ENCODE data around the gene PTPN3.

The PTPN3 gene

DNA sequence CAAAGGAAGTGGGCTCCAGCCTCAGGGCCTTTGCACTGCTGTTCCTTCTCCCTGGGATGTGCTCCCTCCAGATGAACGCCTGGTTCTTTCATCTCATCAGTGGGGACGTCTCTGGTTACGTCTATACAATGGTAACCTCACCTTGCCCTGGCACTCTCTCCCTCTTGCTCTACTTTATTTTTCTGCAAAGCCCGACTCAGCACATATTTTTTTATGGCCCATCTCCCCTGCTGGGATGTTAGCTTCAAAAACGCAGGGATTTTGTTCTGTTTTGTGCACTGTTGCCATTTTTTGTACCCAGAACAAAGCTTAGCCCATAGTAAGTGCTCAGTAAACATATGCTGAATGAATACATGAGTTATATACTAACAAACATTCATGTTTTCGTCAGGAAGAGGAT lies 37.5 kb downstream of the PTPN3 start:
- H3K27me3 ChIP-seq, result no peaks in the 10 kb centered on the region
- no peak overlapping the region for H3K27ac ChIP-seq
- H3K4me1 ChIP-seq, result no peaks in the 10 kb centered on the region
- H3K4me3 ChIP-seq, result no peak overlapping the region
- no peak for DNase-seq
- no peaks in the 10 kb centered on the region for H3K9me3 ChIP-seq
- TF ChIP-seq, protein P1, sequence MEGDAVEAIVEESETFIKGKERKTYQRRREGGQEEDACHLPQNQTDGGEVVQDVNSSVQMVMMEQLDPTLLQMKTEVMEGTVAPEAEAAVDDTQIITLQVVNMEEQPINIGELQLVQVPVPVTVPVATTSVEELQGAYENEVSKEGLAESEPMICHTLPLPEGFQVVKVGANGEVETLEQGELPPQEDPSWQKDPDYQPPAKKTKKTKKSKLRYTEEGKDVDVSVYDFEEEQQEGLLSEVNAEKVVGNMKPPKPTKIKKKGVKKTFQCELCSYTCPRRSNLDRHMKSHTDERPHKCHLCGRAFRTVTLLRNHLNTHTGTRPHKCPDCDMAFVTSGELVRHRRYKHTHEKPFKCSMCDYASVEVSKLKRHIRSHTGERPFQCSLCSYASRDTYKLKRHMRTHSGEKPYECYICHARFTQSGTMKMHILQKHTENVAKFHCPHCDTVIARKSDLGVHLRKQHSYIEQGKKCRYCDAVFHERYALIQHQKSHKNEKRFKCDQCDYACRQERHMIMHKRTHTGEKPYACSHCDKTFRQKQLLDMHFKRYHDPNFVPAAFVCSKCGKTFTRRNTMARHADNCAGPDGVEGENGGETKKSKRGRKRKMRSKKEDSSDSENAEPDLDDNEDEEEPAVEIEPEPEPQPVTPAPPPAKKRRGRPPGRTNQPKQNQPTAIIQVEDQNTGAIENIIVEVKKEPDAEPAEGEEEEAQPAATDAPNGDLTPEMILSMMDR (IDR thresholded peaks at IDR 0.05), result no peak
- intact Hi-C loops (cut with DNase I; ENCODE audit: low total_unique reads), result no loop called here
- peaks cover 22 to 37% (median 26%) of the 10 kb centered on the region in 3 donors for H3K36me3 ChIP-seq

DNA sequence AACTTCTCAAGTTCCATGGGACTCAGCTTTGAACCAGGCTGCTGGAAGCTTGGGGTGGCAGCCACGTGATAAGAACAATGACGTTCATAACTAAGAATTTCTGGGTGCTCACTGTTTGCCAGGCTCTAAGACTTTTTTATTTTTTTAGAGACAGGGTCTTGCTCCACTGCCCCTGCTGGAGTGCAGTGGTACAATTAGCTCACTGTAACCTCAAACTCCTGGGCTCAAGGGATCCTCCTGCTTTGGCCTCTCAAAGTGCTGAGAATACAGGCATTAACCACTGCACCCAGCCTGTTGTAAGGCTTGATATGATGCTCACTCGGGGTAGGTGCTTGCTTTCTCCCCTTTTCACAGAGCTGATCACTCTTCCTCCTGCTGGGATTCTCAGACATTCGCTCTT lies 38.7 kb downstream of the PTPN3 start:
- Histone ChIP-seq H3K27ac (no peak overlapping the region), H3K4me3 (no peak overlapping the region), H3K27me3 (no peaks in the 10 kb centered on the region), H3K9me3 (no peaks in the 10 kb centered on the region), H3K4me1 (no peaks in the 10 kb centered on the region), H3K36me3 (peaks cover 27 to 46% (median 35%) of the 10 kb centered on the region in 3 donors)
- TF ChIP-seq, protein P1 (IDR thresholded peaks at IDR 0.05), result no peak
- intact Hi-C loops (cut with DNase I; ENCODE audit: low total_unique reads), result no loop called here
- DNase-seq, result no peak

DNA sequence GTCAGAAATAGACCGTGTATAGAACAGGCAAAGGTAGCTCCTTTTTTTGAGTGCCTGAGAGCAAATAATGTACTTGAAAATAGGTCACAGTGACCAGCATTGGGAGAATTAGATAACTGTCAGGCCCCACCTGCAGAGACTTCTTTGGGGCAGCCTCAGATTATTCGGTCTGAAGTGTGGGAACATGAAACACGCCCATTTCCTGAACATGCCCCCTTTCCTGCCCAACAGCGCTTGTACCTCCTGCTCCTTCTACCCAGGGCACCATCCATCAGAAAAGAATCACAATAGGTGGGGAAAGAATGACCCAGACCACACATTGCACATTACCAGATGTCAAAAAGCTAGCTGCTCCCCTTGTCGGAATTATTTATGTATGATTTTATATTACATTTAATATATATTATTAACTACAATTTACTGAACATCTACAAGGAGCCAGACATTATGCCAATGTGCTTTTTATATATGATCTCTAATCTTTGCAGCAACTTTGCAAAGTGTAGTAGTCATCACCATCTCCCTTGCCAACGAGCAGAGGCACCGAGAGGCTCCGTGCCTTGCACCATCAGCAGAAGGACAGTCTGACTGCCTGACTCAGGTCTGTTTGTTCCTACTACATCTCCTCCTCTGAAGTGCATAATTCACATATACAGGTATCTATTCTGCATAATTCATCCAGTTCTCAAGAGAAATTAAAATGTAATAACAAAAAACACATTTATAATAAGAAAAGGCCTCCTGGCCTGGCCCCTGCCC lies 39.5 kb downstream of the PTPN3 start:
- Histone ChIP-seq H3K36me3 (peaks cover 27 to 46% (median 35%) of the 10 kb centered on the region in 3 donors), H3K27ac (no peak overlapping the region), H3K4me3 (no peak overlapping the region), H3K4me1 (no peaks in the 10 kb centered on the region), H3K9me3 (no peaks in the 10 kb centered on the region), H3K27me3 (no peaks in the 10 kb centered on the region)
- no peak for DNase-seq
- intact Hi-C loops (cut with DNase I; ENCODE audit: low total_unique reads), result no loop called here
- TF ChIP-seq, protein P1 (IDR thresholded peaks at IDR 0.05), result no peak

DNA sequence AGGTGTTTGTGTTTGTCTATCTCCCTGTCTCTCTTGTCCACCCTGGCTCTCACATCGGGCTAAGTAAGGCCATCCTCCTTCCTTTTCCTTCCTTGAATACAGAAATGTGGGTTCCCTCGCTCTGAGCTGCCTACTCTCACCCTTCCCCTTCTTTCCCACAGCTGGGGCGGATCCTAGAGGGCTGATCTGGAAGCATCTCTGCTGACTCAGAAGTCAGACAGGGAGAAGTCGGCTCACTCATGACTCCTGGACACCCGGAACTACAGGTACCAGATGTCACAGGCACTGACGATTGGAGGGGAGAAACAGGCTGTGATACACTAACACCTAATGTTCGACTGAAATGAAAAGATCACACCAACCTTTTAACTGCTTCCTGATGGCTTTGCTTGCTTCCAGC lies 41.3 kb downstream of the PTPN3 start:
- TF ChIP-seq, protein P1 (IDR thresholded peaks at IDR 0.05), result no peak
- DNase-seq, result no peak
- no peak overlapping the region for H3K27ac ChIP-seq
- H3K36me3 ChIP-seq, result peaks cover 22 to 35% (median 23%) of the 10 kb centered on the region in 3 donors
- H3K4me1 ChIP-seq, result no peaks in the 10 kb centered on the region
- H3K9me3 ChIP-seq, result no peaks in the 10 kb centered on the region
- H3K27me3 ChIP-seq, result no peaks in the 10 kb centered on the region
- intact Hi-C loops (cut with DNase I; ENCODE audit: low total_unique reads), result no loop called here
- H3K4me3 ChIP-seq, result no peak overlapping the region

DNA sequence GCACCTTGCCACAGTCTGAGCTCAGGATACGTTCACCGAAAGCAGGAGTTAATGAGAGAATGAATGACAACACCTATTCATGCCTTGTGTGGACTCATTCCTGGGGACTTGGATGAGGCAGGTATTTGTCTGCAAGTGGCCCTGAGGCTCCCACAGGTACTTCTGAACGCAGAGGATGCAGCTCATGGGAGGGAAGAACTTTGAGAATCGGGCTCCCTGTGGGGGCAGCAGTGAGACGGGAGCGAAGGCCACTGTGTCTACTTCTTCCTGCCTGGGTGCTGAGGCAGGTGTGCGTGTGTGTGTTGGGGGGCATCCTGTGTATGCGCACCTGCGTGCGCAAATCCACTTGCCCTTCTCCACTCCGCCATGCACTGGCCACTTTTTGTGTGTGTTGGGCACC lies 42.2 kb downstream of the PTPN3 start:
- no peak for DNase-seq
- TF ChIP-seq, protein P1 (IDR thresholded peaks at IDR 0.05), result no peak
- no peaks in the 10 kb centered on the region for H3K9me3 ChIP-seq
- H3K27ac ChIP-seq, result no peak overlapping the region
- no peak overlapping the region for H3K4me3 ChIP-seq
- no peaks in the 10 kb centered on the region for H3K4me1 ChIP-seq
- no peaks in the 10 kb centered on the region for H3K27me3 ChIP-seq
- H3K36me3 ChIP-seq, result peaks cover 15 to 26% (median 20%) of the 10 kb centered on the region in 3 donors
- intact Hi-C loops (cut with DNase I; ENCODE audit: low total_unique reads), result no loop called here
